ENCODE data around the gene DMXL1.

DNA sequence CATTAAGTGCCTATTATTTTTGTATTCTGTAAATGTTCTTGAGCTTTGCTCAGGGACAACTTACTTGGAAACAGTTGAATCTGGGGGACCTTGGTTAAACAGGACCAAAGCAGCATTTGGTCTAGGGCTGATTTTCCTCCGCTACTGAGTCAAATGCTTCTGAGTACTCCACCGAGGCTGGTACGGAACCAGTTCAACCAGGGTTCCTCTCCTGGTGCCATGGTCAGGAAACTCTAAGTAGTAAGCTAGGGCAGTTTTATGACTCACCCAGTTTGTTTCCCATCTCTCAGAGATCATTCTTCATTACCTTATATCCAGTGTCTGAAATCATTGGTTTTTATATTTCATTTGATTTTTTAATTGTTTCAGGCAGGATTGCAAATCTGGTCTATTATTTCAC lies 173.0 kb downstream of the DMXL1 start:
- TF ChIP-seq CTCF (IDR thresholded peaks at IDR 0.05) (no peak), REST (IDR thresholded peaks at IDR 0.05; ENCODE audit: insufficient read depth in 1 of 2, low read depth in 2 of 2, low read length in 1 of 2) (no peak), POLR2AphosphoS5 (IDR thresholded peaks at IDR 0.05; ENCODE audit: low read depth, low read length) (no peak), SIN3A (IDR thresholded peaks at IDR 0.05; ENCODE audit: borderline replicate concordance, insufficient read depth, low read depth, low read length) (no peak), TCF7L2 (IDR thresholded peaks at IDR 0.05; ENCODE audit: low read depth, low read length) (no peak)

All from Panc1 (cell line).